K562 (cell line): ENCODE data around the gene KRT4. TPM values are rescaled to one million over a fixed set of nuclear protein-coding genes. Genes with fewer than 3 reads are reported as not detected.

ENCODE experiments used
- ATF2 ChIP-seq: sonication (generic); formaldehyde crosslinking; IDR thresholded peaks from 2 replicates; pipeline ENCODE4 v1.8.1; 2022; ENCODE audit warnings: missing genetic modification reagents
- E2F4 ChIP-seq: sonication (generic); formaldehyde crosslinking; IDR thresholded peaks from 2 replicates; pipeline ENCODE4 v1.8.0; 2022; ENCODE audit warnings: mild to moderate bottlenecking, low read depth, missing genetic modification reagents
- FOXM1 ChIP-seq, 2 experiments: fragments of 450-650 bp in 1 of 2; sonication (generic) in 1 of 2; formaldehyde crosslinking in 1 of 2; IDR thresholded peaks; 2 replicates each; pipeline versions ENCODE4 v1.6.1 to v1.9.0; 2017 to 2022; ENCODE audit warnings: low read depth in 2 of 2, mild to moderate bottlenecking in 2 of 2, missing genetic modification reagents in 1 of 2, moderate library complexity in 1 of 2
- HBP1 ChIP-seq: fragments of 450-650 bp; formaldehyde crosslinking; IDR thresholded peaks from 2 replicates; pipeline ENCODE4 v1.4.0; 2022; ENCODE audit warnings: missing genetic modification characterization
- NONO ChIP-seq, 2 experiments: fragments of 200-400 bp in 1 of 2; fragments of 450-650 bp in 1 of 2; formaldehyde crosslinking in 1 of 2; IDR thresholded peaks; 2 replicates each; pipeline ENCODE4 v1.6.1; 2017; ENCODE audit warnings: low read depth in 2 of 2, mild to moderate bottlenecking in 2 of 2, moderate library complexity in 2 of 2, low read length in 1 of 2
- XRCC4 ChIP-seq: IDR thresholded peaks from one replicate; pipeline ENCODE4 v1.6.1; 2011; ENCODE audit not compliant: insufficient read depth, insufficient read length; ENCODE audit errors: extremely low read depth
- ZKSCAN8 ChIP-seq: fragments of 200-800 bp; sonication (Bioruptor generic); IDR thresholded peaks from 2 replicates; pipeline ENCODE4 v1.6.1; 2016; ENCODE audit warnings: missing genetic modification characterization, missing compliant biosample characterization
- ZNF134 ChIP-seq: fragments of 250-450 bp; sonication (Bioruptor Pico); conservative IDR thresholded peaks from 2 replicates; pipeline ENCODE4 v1.4.0; 2020
- polyA plus RNA-seq, 8 experiments: library from polyadenylated mRNA; depleted of rRNA in 4 of 8; stranded (reverse) in 5 of 8; unstranded in 3 of 8; fragments of >200 nt; fragmentation: Nextera tagmentation in 2 of 8; fragmentation: Illumina TruSeq in 1 of 8; extraction: Ambion mirVana in 2 of 8; extraction: Trizol in 1 of 8; gene quantifications; 2 replicates each; pipeline versions ENCODE4 v1.2.1 to v1.2.3, GENCODE V29; 2011 to 2014; ENCODE audit warnings: inconsistent platforms in 1 of 8, missing spikeins in 1 of 8
- total RNA-seq, 7 experiments: library from RNA; depleted of rRNA in 6 of 7; stranded (reverse); fragments of >200 nt in 6 of 7; fragmentation: Illumina TruSeq in 2 of 7; extraction: Trizol in 2 of 7; gene quantifications; 2 replicates each; pipeline versions ENCODE4 v1.2.1 to v1.2.3, GENCODE V29; 2011 to 2021; ENCODE audit warnings: low replicate concordance in 1 of 7

KRT4 gene
- total and polyA plus RNA-seq, 9 of the 15 experiments (the other 6 are each of a cell fraction or from before 2014, with no cell fraction given) = not detected

GRCh38 chr12:52823761-52824450, 10.0 kb upstream of the KRT4 start (continued):
- no peak for TF ChIP-seq ATF2 (CRISPR knock-in tag)
- no peak for TF ChIP-seq ZKSCAN8 (CRISPR knock-in tag)
- TF ChIP-seq NONO (IDR thresholded peaks at IDR 0.05; ENCODE audit: low read depth in 2 of 2, low read length in 1 of 2) = no peak
- no peak for TF ChIP-seq XRCC4
- no peak for TF ChIP-seq FOXM1 (IDR thresholded peaks at IDR 0.05; ENCODE audit: low read depth)
- no peak for TF ChIP-seq FOXM1 (CRISPR knock-in tag; IDR thresholded peaks at IDR 0.05; ENCODE audit: low read depth)
- no peak for TF ChIP-seq HBP1
- TF ChIP-seq ZNF134 = no peak
- TF ChIP-seq E2F4 (CRISPR knock-in tag) = no peak
